A549 (cell line): ENCODE measurements around the gene WNT6.

ENCODE experiments used
- MYC ChIP-seq: IDR thresholded peaks from 2 replicates; pipeline ENCODE4 v1.6.1; 2012; ENCODE audit warnings: mild to moderate bottlenecking, inconsistent platforms, low read length, improper control_type of control experiment, borderline replicate concordance
- POLR2A ChIP-seq: IDR thresholded peaks from 2 replicates; pipeline ENCODE4 v1.6.1; 2012; ENCODE audit warnings: mild to moderate bottlenecking, low read length
- POLR2AphosphoS2 ChIP-seq: conservative IDR thresholded peaks from 2 replicates; pipeline ENCODE4 v1.6.1; 2012; ENCODE audit warnings: low read length, improper control_type of control experiment, inconsistent platforms
- RAD21 ChIP-seq, 2 experiments: fragments of >200 bp in 1 of 2; sonication (Bioruptor Twin) in 1 of 2; formaldehyde crosslinking in 1 of 2; IDR thresholded peaks in 1 of 2; conservative IDR thresholded peaks in 1 of 2; 2 replicates in 1 of 2; 3 replicates in 1 of 2; pipeline ENCODE4 v1.6.1; 2012 to 2018; ENCODE audit warnings: inconsistent platforms in 1 of 2
- RCOR1 ChIP-seq: fragments of 150-350 bp; IDR thresholded peaks from 2 replicates; pipeline ENCODE4 v1.6.1; 2014; ENCODE audit warnings: antibody characterized with exemption, low read length, low read depth
- USF2 ChIP-seq: fragments of 450-650 bp; IDR thresholded peaks from 2 replicates; pipeline ENCODE4 v1.6.1; 2014; ENCODE audit warnings: antibody characterized with exemption
- TF ChIP-seq, protein P1 (sequence below): fragments of >200 bp; sonication (Bioruptor Twin); formaldehyde crosslinking; IDR thresholded peaks from 3 replicates; pipeline ENCODE4 v1.5.1; 2016

DNA sequence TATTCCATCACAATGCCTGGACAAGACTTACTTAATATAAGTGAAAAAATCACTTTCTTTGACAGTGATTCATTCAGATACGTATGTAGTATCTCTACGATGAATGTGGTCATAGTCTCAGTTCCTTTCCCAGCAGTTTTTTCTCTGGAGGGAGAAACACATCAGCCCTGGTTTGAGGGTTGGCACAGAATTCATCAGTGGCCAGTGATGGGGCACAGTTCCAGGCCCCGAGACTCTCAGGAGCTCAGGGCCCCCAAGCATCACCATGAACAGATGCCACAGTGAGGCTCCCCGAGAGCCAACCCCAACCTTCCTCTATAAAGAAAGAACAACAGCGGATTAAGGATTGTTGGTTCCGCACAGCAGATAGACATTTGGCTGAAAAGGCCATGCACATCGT lies 40.5 kb upstream of the WNT6 start:
- TF ChIP-seq RAD21 (conservative IDR thresholded peaks at IDR 0.05 in 1 of 2, IDR thresholded peaks at IDR 0.05 in 1 of 2) (no peak), POLR2AphosphoS2 (no peak), RCOR1 (no peak), POLR2A (no peak), MYC (no peak), USF2 (no peak)
- TF ChIP-seq, protein P1, sequence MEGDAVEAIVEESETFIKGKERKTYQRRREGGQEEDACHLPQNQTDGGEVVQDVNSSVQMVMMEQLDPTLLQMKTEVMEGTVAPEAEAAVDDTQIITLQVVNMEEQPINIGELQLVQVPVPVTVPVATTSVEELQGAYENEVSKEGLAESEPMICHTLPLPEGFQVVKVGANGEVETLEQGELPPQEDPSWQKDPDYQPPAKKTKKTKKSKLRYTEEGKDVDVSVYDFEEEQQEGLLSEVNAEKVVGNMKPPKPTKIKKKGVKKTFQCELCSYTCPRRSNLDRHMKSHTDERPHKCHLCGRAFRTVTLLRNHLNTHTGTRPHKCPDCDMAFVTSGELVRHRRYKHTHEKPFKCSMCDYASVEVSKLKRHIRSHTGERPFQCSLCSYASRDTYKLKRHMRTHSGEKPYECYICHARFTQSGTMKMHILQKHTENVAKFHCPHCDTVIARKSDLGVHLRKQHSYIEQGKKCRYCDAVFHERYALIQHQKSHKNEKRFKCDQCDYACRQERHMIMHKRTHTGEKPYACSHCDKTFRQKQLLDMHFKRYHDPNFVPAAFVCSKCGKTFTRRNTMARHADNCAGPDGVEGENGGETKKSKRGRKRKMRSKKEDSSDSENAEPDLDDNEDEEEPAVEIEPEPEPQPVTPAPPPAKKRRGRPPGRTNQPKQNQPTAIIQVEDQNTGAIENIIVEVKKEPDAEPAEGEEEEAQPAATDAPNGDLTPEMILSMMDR, result no peak
